ENCODE measurements around the gene SCT.
"Not testable (repeated sequence)": the region's sequence is repeated elsewhere in the genome, so short reads cannot be mapped to it uniquely, and the experiment has no call there.

Gene SCT

DNA sequence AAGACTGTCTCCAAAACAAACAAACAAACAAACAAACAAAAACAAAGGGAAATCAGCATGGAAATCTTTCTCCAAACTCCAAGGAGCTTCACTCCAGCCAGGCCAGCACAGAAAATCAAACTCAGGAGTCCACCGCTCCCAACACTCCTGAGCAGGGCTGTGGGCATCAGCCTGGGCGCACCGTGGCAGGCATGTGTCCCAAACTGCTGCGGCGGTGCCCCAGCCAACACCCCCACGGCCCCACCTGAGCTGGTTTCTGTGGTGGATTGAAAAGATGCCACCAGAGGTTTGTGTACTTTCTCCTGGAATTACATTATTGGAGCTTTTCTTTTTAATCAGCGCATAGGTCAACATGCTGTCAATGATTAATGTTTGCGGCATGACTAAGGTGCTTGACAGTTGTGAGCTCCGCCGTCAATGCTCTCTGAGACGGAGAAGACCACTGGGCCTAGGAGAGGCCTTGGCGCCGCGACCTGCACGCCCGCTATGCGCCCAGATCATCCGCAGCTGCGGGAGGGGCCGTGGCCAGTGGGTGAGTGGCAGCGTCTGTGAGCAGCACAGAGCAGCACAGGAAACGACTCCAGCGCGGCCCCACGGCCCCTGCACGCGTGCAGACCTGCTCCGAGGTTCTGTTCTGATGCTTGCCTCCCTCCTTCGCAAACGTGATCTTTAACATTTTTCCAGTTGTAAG is 28.2 kb upstream of the SCT start:
- no peak overlapping the region for H3K4me3 Mint-ChIP-seq
- DNase-seq (ENCODE audit: low spot score in 2 of 2) (no peak), ATAC-seq (replicated peaks; ENCODE audit: extremely low read depth, poor library complexity, severe bottlenecking) (no peak)
- H3K27me3 Mint-ChIP-seq = no peaks in the 10 kb centered on the region
- H3K27ac Mint-ChIP-seq (ENCODE audit: low read depth) = no peak overlapping the region
- no peaks in the 10 kb centered on the region for H3K4me1 Mint-ChIP-seq
- no peaks in the 10 kb centered on the region for H3K9me3 Mint-ChIP-seq
- H3K36me3 Mint-ChIP-seq (ENCODE audit: insufficient read depth) = peaks cover 20% of the 10 kb centered on the region

DNA sequence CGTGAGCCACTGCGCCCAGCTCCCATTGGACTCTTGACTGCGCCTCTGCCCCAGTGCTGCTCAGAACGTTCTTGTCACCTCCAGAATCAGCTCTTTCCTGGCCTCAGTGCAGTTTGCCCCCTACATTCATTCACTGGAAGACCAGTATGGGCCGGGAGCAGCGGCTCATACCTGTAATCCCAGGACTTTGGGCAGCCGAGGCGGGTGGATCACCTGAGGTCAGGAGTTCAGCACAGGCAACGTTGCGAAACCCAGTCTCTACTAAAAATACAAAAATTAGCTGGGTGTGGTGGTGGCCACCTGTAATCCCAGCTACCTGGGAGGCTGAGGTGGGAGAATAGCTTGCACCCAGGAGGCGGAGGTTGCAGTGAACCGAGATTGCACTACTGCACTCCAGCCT is 27.5 kb upstream of the SCT start:
- not testable (repeated sequence) for ATAC-seq (replicated peaks; ENCODE audit: extremely low read depth, poor library complexity, severe bottlenecking); H3K27me3 Mint-ChIP-seq; DNase-seq (ENCODE audit: low spot score in 2 of 2); H3K27ac Mint-ChIP-seq (ENCODE audit: low read depth); H3K4me1 Mint-ChIP-seq; H3K9me3 Mint-ChIP-seq; H3K4me3 Mint-ChIP-seq
- peaks cover 23% of the 10 kb centered on the region for H3K36me3 Mint-ChIP-seq (ENCODE audit: insufficient read depth)

DNA sequence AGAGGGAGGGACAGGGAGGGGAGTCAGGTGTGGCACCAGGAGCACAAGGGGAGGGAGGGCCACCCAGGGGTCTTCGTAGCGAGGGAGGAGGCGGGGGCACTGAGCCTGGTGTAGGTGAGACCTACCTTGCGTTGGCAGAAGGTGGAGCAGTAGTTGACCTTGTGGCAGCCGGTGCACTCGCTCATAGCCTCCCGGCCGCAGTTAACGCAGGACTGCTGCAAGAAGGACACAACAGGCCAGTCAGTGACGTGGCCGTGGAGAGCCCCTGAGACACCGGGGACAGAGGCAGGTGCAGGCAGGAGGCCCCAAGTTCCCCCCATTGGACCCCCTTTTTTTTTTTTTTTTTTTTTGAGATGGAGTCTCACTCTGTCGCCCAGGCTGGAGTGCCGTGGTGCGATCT is 26.9 kb upstream of the SCT start:
- no peak overlapping the region for H3K27ac Mint-ChIP-seq (ENCODE audit: low read depth)
- DNase-seq (ENCODE audit: low spot score in 2 of 2) = no peak
- peaks cover 22% of the 10 kb centered on the region for H3K36me3 Mint-ChIP-seq (ENCODE audit: insufficient read depth)
- H3K4me1 Mint-ChIP-seq = no peaks in the 10 kb centered on the region
- no peak overlapping the region for H3K4me3 Mint-ChIP-seq
- no peak for ATAC-seq (replicated peaks; ENCODE audit: extremely low read depth, poor library complexity, severe bottlenecking)
- H3K27me3 Mint-ChIP-seq = no peaks in the 10 kb centered on the region
- H3K9me3 Mint-ChIP-seq = no peaks in the 10 kb centered on the region

DNA sequence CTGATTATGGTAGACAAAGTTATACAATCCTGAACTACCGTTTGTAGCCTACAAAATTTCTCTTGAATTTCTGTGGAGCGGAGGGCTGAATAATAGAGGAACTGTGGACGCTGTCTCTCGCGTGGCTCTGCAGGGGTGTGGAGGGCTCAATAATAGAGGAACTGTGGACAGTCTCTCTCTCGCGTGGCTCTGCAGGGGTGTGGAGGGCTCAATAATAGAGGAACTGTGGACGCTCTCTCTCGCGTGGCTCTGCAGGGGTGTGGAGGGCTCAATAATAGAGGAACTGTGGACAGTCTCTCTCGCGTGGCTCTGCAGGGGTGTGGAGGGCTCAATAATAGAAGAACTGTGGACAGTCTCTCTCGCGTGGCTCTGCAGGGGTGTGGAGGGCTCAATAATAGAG is 26.2 kb upstream of the SCT start:
- not testable (repeated sequence) for ATAC-seq (replicated peaks; ENCODE audit: extremely low read depth, poor library complexity, severe bottlenecking); H3K4me3 Mint-ChIP-seq

DNA sequence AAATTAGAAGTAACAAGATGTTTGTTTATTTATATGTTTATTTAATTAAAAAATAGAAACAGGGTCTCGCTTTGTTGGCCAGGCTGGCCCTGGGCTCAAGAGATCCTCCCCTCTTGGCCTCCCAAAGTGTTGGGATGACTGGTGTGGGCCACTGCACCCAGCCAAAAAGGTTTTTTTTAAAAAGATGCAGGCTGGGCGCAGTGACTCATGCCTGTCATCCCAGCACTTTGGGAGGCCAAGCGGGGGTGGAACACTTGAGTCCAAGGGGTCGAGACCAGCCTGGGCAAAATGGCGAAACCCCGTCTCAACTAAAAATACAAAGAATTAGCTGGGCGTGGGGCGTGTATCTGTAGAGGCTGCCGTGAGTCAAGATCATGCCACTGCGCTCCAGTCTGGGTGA is 23.5 kb upstream of the SCT start:
- Mint-ChIP-seq H3K4me3 (no peak overlapping the region), H3K36me3 (ENCODE audit: insufficient read depth) (peaks cover 28% of the 10 kb centered on the region), H3K27ac (ENCODE audit: low read depth) (no peak overlapping the region), H3K9me3 (no peaks in the 10 kb centered on the region), H3K27me3 (no peaks in the 10 kb centered on the region), H3K4me1 (no peaks in the 10 kb centered on the region)
- ATAC-seq (replicated peaks; ENCODE audit: extremely low read depth, poor library complexity, severe bottlenecking) = no peak
- DNase-seq (ENCODE audit: low spot score in 2 of 2) = no peak

More for the DNA sequence above, 26.2 kb upstream of the SCT start:
- H3K27me3 Mint-ChIP-seq; H3K9me3 Mint-ChIP-seq; H3K27ac Mint-ChIP-seq (ENCODE audit: low read depth); DNase-seq (ENCODE audit: low spot score in 2 of 2); H3K4me1 Mint-ChIP-seq: not testable (repeated sequence)
- peaks cover 22% of the 10 kb centered on the region for H3K36me3 Mint-ChIP-seq (ENCODE audit: insufficient read depth)

- not testable (repeated sequence) for ATAC-seq (replicated peaks; ENCODE audit: extremely low read depth, poor library complexity, severe bottlenecking); H3K9me3 Mint-ChIP-seq; H3K4me3 Mint-ChIP-seq; DNase-seq (ENCODE audit: low spot score in 2 of 2); H3K27me3 Mint-ChIP-seq; H3K27ac Mint-ChIP-seq (ENCODE audit: low read depth); H3K4me1 Mint-ChIP-seq
- H3K36me3 Mint-ChIP-seq (ENCODE audit: insufficient read depth) = peaks cover 26% of the 10 kb centered on the region
Measured at GRCh38 chr11:647672-648158, 20.7 kb upstream of the SCT start.

- Mint-ChIP-seq H3K4me1 (no peaks in the 10 kb centered on the region), H3K27me3 (no peaks in the 10 kb centered on the region), H3K9me3 (no peaks in the 10 kb centered on the region), H3K27ac (ENCODE audit: low read depth) (no peak overlapping the region), H3K36me3 (ENCODE audit: insufficient read depth) (peaks cover 22% of the 10 kb centered on the region), H3K4me3 (no peak overlapping the region)
- no peak for DNase-seq (ENCODE audit: low spot score in 2 of 2)
- ATAC-seq (replicated peaks; ENCODE audit: extremely low read depth, poor library complexity, severe bottlenecking) = no peak
Measured at GRCh38 chr11:646214-646613, 19.2 kb upstream of the SCT start.

DNA sequence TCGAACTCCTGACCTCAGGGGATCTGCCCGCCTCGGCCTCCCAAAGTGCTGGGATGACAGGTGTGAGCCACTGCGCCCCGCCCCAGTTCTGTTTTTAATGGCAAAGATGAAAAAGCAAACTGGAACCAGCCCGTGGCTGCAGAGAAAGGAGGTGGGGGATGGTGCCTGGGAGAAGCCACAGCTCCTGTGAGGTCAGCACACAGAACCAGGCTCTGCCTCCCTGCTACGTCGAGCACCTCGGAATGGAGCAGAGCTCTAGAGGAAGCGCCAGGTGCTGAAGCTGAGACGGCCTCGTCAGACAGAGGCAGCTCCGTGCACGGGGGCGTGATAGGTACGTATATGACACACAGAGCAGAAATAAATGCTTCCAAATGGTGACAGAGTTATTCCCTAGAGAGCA is 18.6 kb upstream of the SCT start:
- ATAC-seq (replicated peaks; ENCODE audit: extremely low read depth, poor library complexity, severe bottlenecking) = no peak
- Mint-ChIP-seq H3K9me3 (no peaks in the 10 kb centered on the region), H3K4me3 (no peak overlapping the region), H3K27ac (ENCODE audit: low read depth) (no peak overlapping the region), H3K27me3 (no peaks in the 10 kb centered on the region), H3K4me1 (peaks cover 2% of the 10 kb centered on the region), H3K36me3 (ENCODE audit: insufficient read depth) (peaks cover 22% of the 10 kb centered on the region)
- DNase-seq (ENCODE audit: low spot score in 2 of 2) = no peak

- Mint-ChIP-seq H3K27ac (ENCODE audit: low read depth) (no peak overlapping the region), H3K4me3 (no peak overlapping the region), H3K9me3 (no peaks in the 10 kb centered on the region), H3K4me1 (peaks cover 5% of the 10 kb centered on the region), H3K36me3 (ENCODE audit: insufficient read depth) (peaks cover 18% of the 10 kb centered on the region), H3K27me3 (no peaks in the 10 kb centered on the region)
- DNase-seq (ENCODE audit: low spot score in 2 of 2) (no peak), ATAC-seq (replicated peaks; ENCODE audit: extremely low read depth, poor library complexity, severe bottlenecking) (no peak)
Measured at GRCh38 chr11:643849-644738, 17.1 kb upstream of the SCT start.

DNA sequence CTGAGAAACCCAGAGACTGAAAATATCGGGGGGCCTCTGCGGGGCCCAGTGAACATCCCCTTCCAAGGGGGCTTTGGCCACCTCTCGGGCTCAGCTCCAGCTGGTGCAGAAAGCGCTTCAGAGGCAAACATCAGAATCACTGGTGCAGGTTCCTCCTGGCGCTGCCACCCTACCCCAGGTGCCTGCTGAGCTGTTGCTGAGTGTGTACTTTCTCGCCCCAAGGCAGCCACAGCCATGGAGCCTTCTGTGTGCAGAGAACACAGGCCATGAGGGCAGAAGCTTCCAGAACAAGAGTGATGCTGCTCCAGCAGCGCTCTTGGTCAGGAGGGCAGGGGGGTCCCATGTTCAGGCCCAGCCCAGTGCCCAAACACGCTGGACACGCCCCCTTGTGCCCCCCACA is 16.4 kb upstream of the SCT start:
- Mint-ChIP-seq H3K4me3 (no peak overlapping the region), H3K4me1 (peaks cover 5% of the 10 kb centered on the region), H3K36me3 (ENCODE audit: insufficient read depth) (peaks cover 18% of the 10 kb centered on the region), H3K27ac (ENCODE audit: low read depth) (no peak overlapping the region), H3K9me3 (no peaks in the 10 kb centered on the region), H3K27me3 (peaks cover 7% of the 10 kb centered on the region)
- ATAC-seq (replicated peaks; ENCODE audit: extremely low read depth, poor library complexity, severe bottlenecking) (no peak), DNase-seq (ENCODE audit: low spot score in 2 of 2) (no peak)

DNA sequence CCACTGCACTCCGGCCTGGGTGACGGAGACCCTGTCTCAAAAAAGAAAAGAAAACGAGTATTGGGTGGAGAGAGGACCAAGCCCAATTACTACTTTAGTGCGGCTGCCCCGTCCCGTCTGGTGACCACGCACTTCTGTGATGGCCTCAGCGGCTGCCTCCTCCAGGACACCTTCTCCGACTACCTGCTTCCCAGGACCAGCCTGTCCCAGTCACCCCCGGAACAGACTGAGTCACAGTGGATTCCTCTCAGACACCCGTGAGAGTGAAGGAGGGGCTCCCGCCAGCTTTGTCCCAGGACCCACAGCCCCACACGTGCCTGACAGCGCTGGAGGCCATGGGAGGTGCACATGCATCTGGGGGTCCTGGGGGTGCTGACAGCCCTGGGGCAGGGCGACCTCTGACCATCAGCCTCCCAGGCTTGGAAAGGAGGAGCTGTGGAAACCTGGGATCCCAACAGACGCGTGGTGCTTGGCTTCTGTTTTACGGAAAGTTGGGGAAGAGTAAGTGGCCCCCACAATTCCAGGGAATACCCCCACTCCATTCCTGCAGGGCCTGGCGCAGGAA is 14.9 kb upstream of the SCT start:
- no peaks in the 10 kb centered on the region for H3K9me3 Mint-ChIP-seq
- ATAC-seq (replicated peaks; ENCODE audit: extremely low read depth, poor library complexity, severe bottlenecking) = no peak
- DNase-seq (ENCODE audit: low spot score in 2 of 2) = no peak
- peaks cover 17% of the 10 kb centered on the region for H3K36me3 Mint-ChIP-seq (ENCODE audit: insufficient read depth)
- no peak overlapping the region for H3K27ac Mint-ChIP-seq (ENCODE audit: low read depth)
- H3K4me1 Mint-ChIP-seq = peaks cover 11% of the 10 kb centered on the region
- no peak overlapping the region for H3K4me3 Mint-ChIP-seq
- H3K27me3 Mint-ChIP-seq = peaks cover 18% of the 10 kb centered on the region

GRCh38 chr11:640021-640706 is 13.2 kb upstream of the SCT start:
- H3K27ac Mint-ChIP-seq (ENCODE audit: low read depth) = no peak overlapping the region
- H3K4me3 Mint-ChIP-seq = no peak overlapping the region
- DNase-seq (ENCODE audit: low spot score in 2 of 2) (no peak), ATAC-seq (replicated peaks; ENCODE audit: extremely low read depth, poor library complexity, severe bottlenecking) (no peak)
- H3K9me3 Mint-ChIP-seq = no peaks in the 10 kb centered on the region
- peaks cover 12% of the 10 kb centered on the region for H3K36me3 Mint-ChIP-seq (ENCODE audit: insufficient read depth)
- H3K4me1 Mint-ChIP-seq = peaks cover 11% of the 10 kb centered on the region
- peaks cover 18% of the 10 kb centered on the region for H3K27me3 Mint-ChIP-seq

Data from central memory CD8-positive, alpha-beta T cell (primary cell).